Trophoblast cell (in vitro differentiated cells and primary cell): ENCODE results near the gene STIM1.
"Not testable (repeated sequence)": the region's sequence is repeated elsewhere in the genome, so short reads cannot be mapped to it uniquely, and the experiment has no call there.

Experiments
- DNase-seq, 2 donors: peaks; one replicate each; pipeline ENCODE4 v3.0.0-alpha.2; 2016
- H2AFZ ChIP-seq: 2 replicates; pipeline ENCODE4 v1.6.1; 2013; ENCODE audit warnings: low read length, moderate library complexity, mild to moderate bottlenecking; ENCODE audit not compliant: insufficient read depth, poor library complexity
- H2AK5ac ChIP-seq: 2 replicates; pipeline ENCODE4 v1.6.1; 2013; ENCODE audit warnings: mild to moderate bottlenecking, low read length
- H2BK120ac ChIP-seq: 2 replicates; pipeline ENCODE4 v1.6.1; 2013; ENCODE audit warnings: low read length, mild to moderate bottlenecking, moderate library complexity; ENCODE audit not compliant: insufficient read depth, poor library complexity
- H2BK12ac ChIP-seq: 2 replicates; pipeline ENCODE4 v1.6.1; 2013; ENCODE audit warnings: mild to moderate bottlenecking, low read length, moderate library complexity
- H2BK5ac ChIP-seq: 2 replicates; pipeline ENCODE4 v1.6.1; 2013; ENCODE audit warnings: low read length, low read depth, moderate library complexity, mild to moderate bottlenecking; ENCODE audit not compliant: poor library complexity
- H3K14ac ChIP-seq: 2 replicates; pipeline ENCODE4 v1.6.1; 2013; ENCODE audit warnings: mild to moderate bottlenecking, low read length
- H3K18ac ChIP-seq: 2 replicates; pipeline ENCODE4 v1.6.1; 2013; ENCODE audit warnings: mild to moderate bottlenecking, low read length
- H3K23ac ChIP-seq: 2 replicates; pipeline ENCODE4 v1.6.1; 2013; ENCODE audit warnings: low read length
- H3K27ac ChIP-seq: 2 replicates; pipeline ENCODE4 v1.5.1; 2013; ENCODE audit warnings: low read depth, mild to moderate bottlenecking, inconsistent platforms, low read length, moderate library complexity
- H3K27me3 ChIP-seq: 2 replicates; pipeline ENCODE4 v1.6.1; 2013; ENCODE audit warnings: inconsistent platforms, mild to moderate bottlenecking, low read length, moderate library complexity; ENCODE audit not compliant: insufficient read depth
- H3K36me3 ChIP-seq, 2 experiments: 1 replicate in 1 of 2; 2 replicates in 1 of 2; pipeline ENCODE4 v1.6.1; 2013; ENCODE audit warnings: low read length in 2 of 2, mild to moderate bottlenecking in 2 of 2, moderate library complexity in 1 of 2; ENCODE audit not compliant: insufficient read depth in 2 of 2, control insufficient read depth in 1 of 2
- H3K4ac ChIP-seq: 2 replicates; pipeline ENCODE4 v1.6.1; 2013; ENCODE audit warnings: low read depth, mild to moderate bottlenecking, low read length, moderate library complexity
- H3K4me1 ChIP-seq, 2 experiments: 1 replicate in 1 of 2; 2 replicates in 1 of 2; pipeline ENCODE4 v1.6.1; 2013; ENCODE audit warnings: low read length in 2 of 2, mild to moderate bottlenecking in 2 of 2, moderate library complexity in 1 of 2; ENCODE audit not compliant: insufficient read depth in 2 of 2, control insufficient read depth in 1 of 2
- H3K4me2 ChIP-seq: 2 replicates; pipeline ENCODE4 v1.6.1; 2013; ENCODE audit warnings: inconsistent platforms, mild to moderate bottlenecking, low read length, moderate library complexity
- H3K4me3 ChIP-seq: 2 replicates; pipeline ENCODE4 v1.5.1; 2013; ENCODE audit warnings: mild to moderate bottlenecking, low read depth, low read length, inconsistent platforms
- H3K79me1 ChIP-seq: one replicate; pipeline ENCODE4 v1.6.1; 2013; ENCODE audit warnings: low read length
- H3K79me2 ChIP-seq: 2 replicates; pipeline ENCODE4 v1.6.1; 2013; ENCODE audit warnings: low read length, mild to moderate bottlenecking; ENCODE audit not compliant: control insufficient read depth, insufficient read depth, poor library complexity
- H3K9ac ChIP-seq: 2 replicates; pipeline ENCODE4 v1.6.1; 2013; ENCODE audit warnings: mild to moderate bottlenecking, low read length
- H3K9me3 ChIP-seq: 2 replicates; pipeline ENCODE4 v1.6.1; 2013; ENCODE audit warnings: low read depth, mild to moderate bottlenecking, control low read depth, inconsistent platforms, low read length; ENCODE audit not compliant: insufficient read depth
- H4K12ac ChIP-seq: 2 replicates; pipeline ENCODE4 v1.6.1; 2013; ENCODE audit warnings: low read depth, mild to moderate bottlenecking, low read length, moderate library complexity
- H4K8ac ChIP-seq: 2 replicates; pipeline ENCODE4 v1.6.1; 2013; ENCODE audit warnings: low read depth, mild to moderate bottlenecking, low read length, moderate library complexity
- H4K91ac ChIP-seq: one replicate; pipeline ENCODE4 v1.6.1; 2013; ENCODE audit warnings: low read depth, mild to moderate bottlenecking, low read length, moderate library complexity
- WGBS: extraction: QIAGEN DNeasy Blood & Tissue Kit; methylation state at CpG from one replicate; pipeline ENCODE4 v1.1.7; 2013; ENCODE audit warnings: missing lambda C conversion rate; ENCODE audit not compliant: insufficient read length, insufficient coverage; ENCODE audit errors: extremely low coverage; 5-methylcytosine and 5-hydroxymethylcytosine counted together

The STIM1 gene

GRCh38 chr11:3809624-3809928 is 45.9 kb upstream of the STIM1 start:
- Histone ChIP-seq H4K8ac (no peak overlapping the region), H3K14ac (no peak overlapping the region), H4K91ac (no peak overlapping the region), H2AK5ac (no peak overlapping the region), H4K12ac (no peak overlapping the region), H3K23ac (no peak overlapping the region), H2BK120ac (no peak overlapping the region), H2BK5ac (no peak overlapping the region), H3K27me3 (no peaks in the 10 kb centered on the region), H3K27ac (no peak overlapping the region), H3K36me3 (peaks cover 3 to 5% of the 10 kb centered on the region in 2 experiments), H2AFZ (no peak overlapping the region), H2BK12ac (no peak overlapping the region), H3K4ac (no peak overlapping the region), H3K4me1 (peaks cover 9 to 16% of the 10 kb centered on the region in 2 experiments), H3K4me3 (no peak overlapping the region), H3K79me1 (peaks cover 7% of the 10 kb centered on the region), H3K79me2 (peaks cover 4% of the 10 kb centered on the region), H3K9me3 (no peaks in the 10 kb centered on the region), H3K18ac (no peak overlapping the region), H3K4me2 (no peak overlapping the region), H3K9ac (no peak overlapping the region)
- DNase-seq = peak in 1 of 2 donors; percentile 23
- no CpG with 5 or more reads among the region's 1 CpG for WGBS

GRCh38 chr11:3810446-3810845 is 45.0 kb upstream of the STIM1 start:
- no peak overlapping the region for H2AFZ ChIP-seq
- no peaks in the 10 kb centered on the region for H3K9me3 ChIP-seq
- H3K18ac ChIP-seq = no peak overlapping the region
- WGBS = no CpG with 5 or more reads among the region's 3 CpGs
- H3K27ac ChIP-seq = no peak overlapping the region
- no peak overlapping the region for H4K91ac ChIP-seq
- H2AK5ac ChIP-seq = no peak overlapping the region
- H4K12ac ChIP-seq = no peak overlapping the region
- H2BK120ac ChIP-seq = no peak overlapping the region
- peaks cover 7% of the 10 kb centered on the region for H3K79me1 ChIP-seq
- no peak overlapping the region for H4K8ac ChIP-seq
- peaks cover 4% of the 10 kb centered on the region for H3K79me2 ChIP-seq
- no peak for DNase-seq
- H3K4me1 ChIP-seq = peaks cover 9 to 16% of the 10 kb centered on the region in 2 experiments
- no peak overlapping the region for H3K4me3 ChIP-seq
- no peak overlapping the region for H3K9ac ChIP-seq
- H3K27me3 ChIP-seq = no peaks in the 10 kb centered on the region
- H3K36me3 ChIP-seq = peaks cover 3 to 5% of the 10 kb centered on the region in 2 experiments
- H3K23ac ChIP-seq = no peak overlapping the region
- no peak overlapping the region for H2BK5ac ChIP-seq
- no peak overlapping the region for H3K4me2 ChIP-seq
- H3K4ac ChIP-seq = no peak overlapping the region
- H2BK12ac ChIP-seq = no peak overlapping the region
- no peak overlapping the region for H3K14ac ChIP-seq

GRCh38 chr11:3810951-3811350 is 44.5 kb upstream of the STIM1 start:
- no peak overlapping the region for H3K23ac ChIP-seq
- H3K4me3 ChIP-seq = no peak overlapping the region
- H3K79me1 ChIP-seq = peaks cover 7% of the 10 kb centered on the region
- H2AK5ac ChIP-seq = peak overlapping the region; percentile 53
- H3K4me2 ChIP-seq = no peak overlapping the region
- H3K18ac ChIP-seq = peak overlapping the region; percentile 5
- no peak for DNase-seq
- peaks cover 4% of the 10 kb centered on the region for H3K79me2 ChIP-seq
- no peak overlapping the region for H4K8ac ChIP-seq
- H3K14ac ChIP-seq = no peak overlapping the region
- no peaks in the 10 kb centered on the region for H3K27me3 ChIP-seq
- no CpG with 5 or more reads among the region's 4 CpGs for WGBS
- H2BK12ac ChIP-seq = no peak overlapping the region
- no peak overlapping the region for H3K9ac ChIP-seq
- H2AFZ ChIP-seq = no peak overlapping the region
- no peak overlapping the region for H2BK120ac ChIP-seq
- peaks cover 9 to 16% of the 10 kb centered on the region in 2 experiments for H3K4me1 ChIP-seq
- no peak overlapping the region for H4K12ac ChIP-seq
- H4K91ac ChIP-seq = no peak overlapping the region
- no peak overlapping the region for H2BK5ac ChIP-seq
- H3K27ac ChIP-seq = no peak overlapping the region
- no peaks in the 10 kb centered on the region for H3K9me3 ChIP-seq
- H3K4ac ChIP-seq = no peak overlapping the region
- H3K36me3 ChIP-seq = peaks cover 3 to 5% of the 10 kb centered on the region in 2 experiments

- not testable (repeated sequence) for H3K4me2 ChIP-seq, H3K27ac ChIP-seq, H2AFZ ChIP-seq, H3K27me3 ChIP-seq, H3K14ac ChIP-seq, H2BK5ac ChIP-seq, H3K36me3 ChIP-seq, H4K8ac ChIP-seq, H4K91ac ChIP-seq, H4K12ac ChIP-seq, DNase-seq, H3K23ac ChIP-seq, H3K79me2 ChIP-seq, H3K4ac ChIP-seq, H3K9me3 ChIP-seq, H3K79me1 ChIP-seq, H2AK5ac ChIP-seq, H2BK120ac ChIP-seq, H2BK12ac ChIP-seq, H3K9ac ChIP-seq, H3K18ac ChIP-seq, H3K4me3 ChIP-seq
- peaks cover 16 to 19% of the 10 kb centered on the region in 2 experiments for H3K4me1 ChIP-seq
- WGBS = no CpG with 5 or more reads among the region's 5 CpGs
Measured at GRCh38 chr11:3814832-3815231, 40.6 kb upstream of the STIM1 start.
